HEK293 (cell line): ENCODE data around the gene PLAAT2.

Source experiments
- CTCF ChIA-PET: fragments of 350-600 bp; formaldehyde crosslinking; extraction: SDS; loops from one replicate; lab custom pipeline; 2021; ENCODE audit warnings: antibody characterized with exemption; lab: Yijun Ruan, JAX
- POLR2A ChIA-PET: fragments of 300-600 bp; formaldehyde crosslinking; extraction: SDS; loops from one replicate; lab custom pipeline; 2020; ENCODE audit warnings: antibody characterized with exemption, inconsistent platforms; lab: Yijun Ruan, JAX
- H3K27ac ChIP-seq: fragments of 200-500 bp; sonication (Bioruptor generic); 2 replicates; pipeline ENCODE4 v1.5.1; 2014; ENCODE audit warnings: low read depth, low read length, control low read depth, inconsistent platforms; ENCODE audit errors: extremely low read depth
- H3K36me3 ChIP-seq, 2 experiments: fragments of 200-500 bp in 1 of 2; sonication (Bioruptor generic) in 1 of 2; 1 replicate in 1 of 2; 2 replicates in 1 of 2; pipeline ENCODE4 v1.5.1; 2014 to 2017; ENCODE audit warnings: inconsistent platforms in 2 of 2, low read length in 2 of 2; ENCODE audit not compliant: control insufficient read depth in 2 of 2, insufficient read depth in 1 of 2
- H3K4me1 ChIP-seq: fragments of 200-500 bp; sonication (Bioruptor generic); 2 replicates; pipeline ENCODE4 v1.5.1; 2014; ENCODE audit warnings: mild to moderate bottlenecking, low read length, inconsistent platforms; ENCODE audit not compliant: control insufficient read depth, insufficient read depth
- H3K4me3 ChIP-seq: 2 replicates; pipeline ENCODE4 v1.5.1; 2011; ENCODE audit warnings: low read depth, mild to moderate bottlenecking, control low read depth, low read length, moderate library complexity
- H3K9me3 ChIP-seq: fragments of 200-500 bp; sonication (Bioruptor generic); 2 replicates; pipeline ENCODE4 v1.5.1; 2014; ENCODE audit warnings: low read depth, low read length, inconsistent platforms; ENCODE audit not compliant: control insufficient read depth, insufficient read depth
- PRDM1 ChIP-seq: fragments of 450-650 bp; formaldehyde crosslinking; IDR thresholded peaks from 2 replicates; pipeline ENCODE4; 2016; ENCODE audit warnings: missing biosample characterization, missing genetic modification characterization
- SCRT2 ChIP-seq: fragments of 450-650 bp; formaldehyde crosslinking; IDR thresholded peaks from 2 replicates; pipeline ENCODE4 v1.5.1; 2016; ENCODE audit warnings: missing biosample characterization, missing genetic modification characterization
- SETDB1 ChIP-seq: IDR thresholded peaks from one replicate; pipeline ENCODE4 v1.6.1; 2017; ENCODE audit warnings: mild to moderate bottlenecking, low read length, moderate library complexity, mixed read lengths; ENCODE audit not compliant: insufficient read length
- SP2 ChIP-seq: fragments of 450-650 bp; formaldehyde crosslinking; IDR thresholded peaks from 2 replicates; pipeline ENCODE4 v1.5.1; 2016; ENCODE audit warnings: missing biosample characterization, missing genetic modification characterization
- YY2 ChIP-seq: fragments of 450-650 bp; formaldehyde crosslinking; IDR thresholded peaks from 2 replicates; pipeline ENCODE4 v1.5.1; 2016; ENCODE audit warnings: missing biosample characterization, missing genetic modification characterization
- ZBTB44 ChIP-seq: fragments of 450-650 bp; IDR thresholded peaks from 2 replicates; pipeline ENCODE4 v1.5.1; 2018; ENCODE audit warnings: missing biosample characterization, mild to moderate bottlenecking, missing genetic modification characterization
- ZBTB6 ChIP-seq: fragments of 450-650 bp; formaldehyde crosslinking; IDR thresholded peaks from 2 replicates; pipeline ENCODE4 v1.5.1; 2017; ENCODE audit warnings: missing biosample characterization, missing genetic modification characterization
- ZFP41 ChIP-seq: fragments of 450-650 bp; formaldehyde crosslinking; IDR thresholded peaks from 2 replicates; pipeline ENCODE4 v1.5.1; 2016; ENCODE audit warnings: missing biosample characterization, missing genetic modification characterization, borderline replicate concordance
- ZNF19 ChIP-seq: fragments of 450-650 bp; formaldehyde crosslinking; IDR thresholded peaks from 2 replicates; pipeline ENCODE4; 2016; ENCODE audit warnings: missing biosample characterization, missing genetic modification characterization, low read depth
- ZNF223 ChIP-seq: fragments of 450-650 bp; formaldehyde crosslinking; IDR thresholded peaks from 2 replicates; pipeline ENCODE4 v1.5.1; 2016; ENCODE audit warnings: missing biosample characterization, missing genetic modification characterization
- ZNF23 ChIP-seq: fragments of 450-650 bp; formaldehyde crosslinking; IDR thresholded peaks from 2 replicates; pipeline ENCODE4 v1.5.1; 2016; ENCODE audit warnings: missing biosample characterization, missing genetic modification characterization, borderline replicate concordance
- ZNF292 ChIP-seq: fragments of 450-650 bp; formaldehyde crosslinking; IDR thresholded peaks from 2 replicates; pipeline ENCODE4 v1.5.1; 2016; ENCODE audit warnings: low read depth, missing biosample characterization, missing genetic modification characterization, borderline replicate concordance
- ZNF335 ChIP-seq: fragments of 450-650 bp; formaldehyde crosslinking; conservative IDR thresholded peaks from 2 replicates; pipeline ENCODE4 v1.5.1; 2016; ENCODE audit warnings: missing biosample characterization, missing genetic modification characterization
- ZNF488 ChIP-seq: fragments of 450-650 bp; formaldehyde crosslinking; IDR thresholded peaks from 2 replicates; pipeline ENCODE4 v1.5.1; 2016; ENCODE audit warnings: missing biosample characterization, missing genetic modification characterization
- ZNF521 ChIP-seq: fragments of 450-650 bp; formaldehyde crosslinking; IDR thresholded peaks from 2 replicates; pipeline ENCODE4 v1.5.1; 2017; ENCODE audit warnings: missing biosample characterization, mild to moderate bottlenecking, missing genetic modification characterization
- ZNF544 ChIP-seq: fragments of 450-650 bp; formaldehyde crosslinking; IDR thresholded peaks from 2 replicates; pipeline ENCODE4 v1.5.0; 2017; ENCODE audit warnings: missing biosample characterization, missing genetic modification characterization
- ZNF549 ChIP-seq: fragments of 450-650 bp; IDR thresholded peaks from 2 replicates; pipeline ENCODE4 v1.5.1; 2018; ENCODE audit warnings: missing biosample characterization, missing genetic modification characterization, mild to moderate bottlenecking, inconsistent platforms, moderate library complexity
- ZNF658 ChIP-seq: fragments of 450-650 bp; formaldehyde crosslinking; IDR thresholded peaks from 2 replicates; pipeline ENCODE4; 2016; ENCODE audit warnings: missing biosample characterization, missing genetic modification characterization
- ZNF660 ChIP-seq: fragments of 450-650 bp; IDR thresholded peaks from 2 replicates; pipeline ENCODE4 v1.5.1; 2018; ENCODE audit warnings: missing biosample characterization, mild to moderate bottlenecking, missing genetic modification characterization
- ZNF692 ChIP-seq: fragments of 450-650 bp; formaldehyde crosslinking; IDR thresholded peaks from 2 replicates; pipeline ENCODE4 v1.5.1; 2016; ENCODE audit warnings: missing biosample characterization, missing genetic modification characterization
- ZNF776 ChIP-seq: fragments of 450-650 bp; formaldehyde crosslinking; IDR thresholded peaks from 2 replicates; pipeline ENCODE4 v1.5.0; 2017; ENCODE audit warnings: missing biosample characterization, missing genetic modification characterization, borderline replicate concordance
- ZNF843 ChIP-seq: fragments of 450-650 bp; formaldehyde crosslinking; IDR thresholded peaks from 2 replicates; pipeline ENCODE4 v1.5.1; 2016; ENCODE audit warnings: missing biosample characterization, missing genetic modification characterization
- ZXDB ChIP-seq: fragments of 450-650 bp; formaldehyde crosslinking; IDR thresholded peaks from 2 replicates; pipeline ENCODE4 v1.5.1; 2016; ENCODE audit warnings: missing biosample characterization, missing genetic modification characterization
- TF ChIP-seq, protein P1 (sequence below): fragments of 450-650 bp; IDR thresholded peaks from 2 replicates; pipeline ENCODE4 v1.5.1; 2018; ENCODE audit warnings: missing biosample characterization, missing genetic modification characterization

Gene PLAAT2

DNA sequence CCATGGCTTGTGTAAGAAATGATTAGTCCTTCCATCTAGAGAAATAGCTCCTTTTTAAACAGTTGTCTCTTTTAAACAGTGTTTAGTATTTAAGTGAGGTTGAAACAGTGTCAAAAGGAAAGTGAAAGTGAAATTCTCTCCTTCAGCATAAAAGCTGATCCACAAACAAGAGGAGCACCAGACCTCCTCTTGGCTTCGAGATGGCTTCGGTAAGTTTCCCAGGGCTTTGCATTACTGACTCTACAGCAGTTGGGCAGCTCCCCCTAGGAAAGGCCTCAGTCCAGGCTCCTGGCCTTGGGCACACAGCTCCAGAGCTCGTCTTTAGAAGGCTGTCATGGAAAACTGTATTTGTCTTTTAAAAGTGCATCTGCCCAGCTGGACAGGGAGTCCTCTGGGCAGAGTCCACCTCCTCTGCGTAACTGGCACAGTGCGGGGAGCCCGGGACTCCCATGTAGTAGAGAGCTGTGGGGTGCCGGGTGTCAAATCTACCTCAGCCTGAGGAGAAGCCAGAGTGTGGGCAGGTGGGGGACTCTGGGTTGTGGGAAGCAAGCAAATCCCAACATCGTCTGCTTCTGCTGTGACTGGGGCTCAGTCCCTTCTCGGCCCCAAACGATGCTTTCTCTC is 26.4 kb downstream of the PLAAT2 start, which contains the start of gene PLAAT4 (continued):
- TF ChIP-seq ZNF692 (tag by site-specific recombination): no peak
- TF ChIP-seq ZNF223: no peak
- TF ChIP-seq ZNF549 (tag by site-specific recombination): no peak
- TF ChIP-seq ZNF488: no peak
- TF ChIP-seq YY2: no peak
- no peak for TF ChIP-seq SCRT2 (tag by site-specific recombination)
- TF ChIP-seq ZNF521 (tag by site-specific recombination): no peak
- TF ChIP-seq PRDM1 (tag by site-specific recombination): no peak

- H3K4me3 ChIP-seq: no peak overlapping the region
- CTCF ChIA-PET: no interaction called here
- H3K27ac ChIP-seq: no peak overlapping the region
- no peaks in the 10 kb centered on the region for H3K4me1 ChIP-seq
- no peaks in the 10 kb centered on the region for H3K9me3 ChIP-seq
- no peak for TF ChIP-seq SCRT2 (tag by site-specific recombination)
- no peak for TF ChIP-seq ZNF292 (tag by site-specific recombination)
- no peaks in the 10 kb centered on the region for H3K36me3 ChIP-seq
- POLR2A ChIA-PET: no interaction called here
Observed at GRCh38 chr11:63535734-63536133, 27.4 kb downstream of the PLAAT2 start.

DNA sequence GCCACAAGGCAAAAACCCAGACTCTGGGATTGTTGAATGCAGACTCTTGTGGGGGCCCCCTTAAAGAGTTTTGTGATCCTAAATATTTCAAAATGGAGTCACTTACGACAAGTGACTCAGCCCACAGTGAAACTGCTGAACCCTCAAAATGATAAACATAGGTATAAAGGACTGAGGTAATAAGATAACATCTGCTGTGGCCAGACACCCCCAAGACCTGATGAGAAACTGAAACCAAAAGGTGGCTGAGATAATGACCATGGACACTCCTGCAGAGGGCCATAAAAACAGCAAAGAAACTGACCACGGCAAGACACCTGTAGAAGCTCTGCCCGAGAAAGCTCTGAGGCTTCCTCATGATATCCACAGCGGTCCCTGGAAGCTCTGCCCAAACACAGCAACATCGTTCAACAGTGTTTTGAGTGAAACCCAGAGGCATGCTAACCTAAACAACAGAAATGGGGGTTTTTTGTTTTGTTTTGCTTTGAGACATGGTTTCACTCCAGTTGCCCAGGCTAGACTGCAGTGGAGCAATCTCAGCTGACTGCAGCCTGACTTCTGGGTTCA is 28.2 kb downstream of the PLAAT2 start:
- POLR2A ChIA-PET: no interaction called here
- H3K36me3 ChIP-seq: no peaks in the 10 kb centered on the region
- no peaks in the 10 kb centered on the region for H3K9me3 ChIP-seq
- no peak for TF ChIP-seq ZNF19 (tag by site-specific recombination)
- TF ChIP-seq ZFP41: no peak
- TF ChIP-seq ZNF544 (tag by site-specific recombination): no peak
- no peak for TF ChIP-seq ZXDB (tag by site-specific recombination)
- TF ChIP-seq ZNF549 (tag by site-specific recombination): no peak
- no peak for TF ChIP-seq SETDB1
- CTCF ChIA-PET: no interaction called here
- no peak overlapping the region for H3K4me3 ChIP-seq
- H3K4me1 ChIP-seq: no peaks in the 10 kb centered on the region
- no peak overlapping the region for H3K27ac ChIP-seq

- ChIA-PET CTCF (interaction anchor here (2.4 kb wide), 1 partner anchor 54 kb away, joined by 9 read pairs; no protein-coding TSS in a partner anchor), POLR2A (no interaction called here)
- H3K36me3 ChIP-seq: no peaks in the 10 kb centered on the region
- H3K4me3 ChIP-seq: no peak overlapping the region
- H3K4me1 ChIP-seq: no peaks in the 10 kb centered on the region
- no peak overlapping the region for H3K27ac ChIP-seq
- H3K9me3 ChIP-seq: no peaks in the 10 kb centered on the region
- TF ChIP-seq, protein P1, sequence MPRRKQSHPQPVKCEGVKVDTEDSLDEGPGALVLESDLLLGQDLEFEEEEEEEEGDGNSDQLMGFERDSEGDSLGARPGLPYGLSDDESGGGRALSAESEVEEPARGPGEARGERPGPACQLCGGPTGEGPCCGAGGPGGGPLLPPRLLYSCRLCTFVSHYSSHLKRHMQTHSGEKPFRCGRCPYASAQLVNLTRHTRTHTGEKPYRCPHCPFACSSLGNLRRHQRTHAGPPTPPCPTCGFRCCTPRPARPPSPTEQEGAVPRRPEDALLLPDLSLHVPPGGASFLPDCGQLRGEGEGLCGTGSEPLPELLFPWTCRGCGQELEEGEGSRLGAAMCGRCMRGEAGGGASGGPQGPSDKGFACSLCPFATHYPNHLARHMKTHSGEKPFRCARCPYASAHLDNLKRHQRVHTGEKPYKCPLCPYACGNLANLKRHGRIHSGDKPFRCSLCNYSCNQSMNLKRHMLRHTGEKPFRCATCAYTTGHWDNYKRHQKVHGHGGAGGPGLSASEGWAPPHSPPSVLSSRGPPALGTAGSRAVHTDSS (tag by site-specific recombination): no peak
- no peak for TF ChIP-seq ZNF335 (tag by site-specific recombination)
- no peak for TF ChIP-seq ZBTB6 (tag by site-specific recombination)
- TF ChIP-seq SETDB1: no peak
- TF ChIP-seq ZNF843 (tag by site-specific recombination): no peak
- TF ChIP-seq ZNF658: no peak
- no peak for TF ChIP-seq ZNF23 (tag by site-specific recombination)
- no peak for TF ChIP-seq ZNF660 (tag by site-specific recombination)
- no peak for TF ChIP-seq ZNF776
- no peak for TF ChIP-seq SP2 (tag by site-specific recombination)
- no peak for TF ChIP-seq ZBTB44 (tag by site-specific recombination)
Observed at GRCh38 chr11:63534076-63534475, 29.1 kb downstream of the PLAAT2 start.
